KOPT-K1 (cell line): ENCODE data around the gene GABRB3.
A peak's percentile ranks its signal among the peaks of the same experiment; 100 is the strongest.

Experiments used
- H3K27ac ChIP-seq: fragments of 200-600 bp; sonication (generic); 2 replicates; pipeline ENCODE4 v1.5.1; 2016; ENCODE audit warnings: antibody characterized with exemption, mild to moderate bottlenecking, low read depth, low read length; ENCODE audit not compliant: poor library complexity, severe bottlenecking
- H3K36me3 ChIP-seq: fragments of 200-600 bp; sonication (generic); 2 replicates; pipeline ENCODE4 v1.5.1; 2017; ENCODE audit warnings: antibody characterized with exemption, mild to moderate bottlenecking, low read length, moderate library complexity; ENCODE audit not compliant: insufficient read depth
- H3K9me3 ChIP-seq: fragments of 200-600 bp; sonication (generic); 2 replicates; pipeline ENCODE4 v1.5.1; 2017; ENCODE audit warnings: antibody characterized with exemption, low read length, mild to moderate bottlenecking; ENCODE audit not compliant: insufficient read depth, poor library complexity, severe bottlenecking

Gene GABRB3

GRCh38 chr15:26766262-26766661 is 6.6 kb downstream of the GABRB3 start:
- H3K9me3 ChIP-seq, result no peaks in the 10 kb centered on the region
- no peak overlapping the region for H3K27ac ChIP-seq
- no peaks in the 10 kb centered on the region for H3K36me3 ChIP-seq

GRCh38 chr15:26759986-26760385 is 12.9 kb downstream of the GABRB3 start:
- Histone ChIP-seq H3K27ac (no peak overlapping the region), H3K36me3 (no peaks in the 10 kb centered on the region), H3K9me3 (no peaks in the 10 kb centered on the region)

GRCh38 chr15:26758079-26758478 is 14.8 kb downstream of the GABRB3 start:
- Histone ChIP-seq H3K36me3 (no peaks in the 10 kb centered on the region), H3K9me3 (no peaks in the 10 kb centered on the region), H3K27ac (no peak overlapping the region)

DNA sequence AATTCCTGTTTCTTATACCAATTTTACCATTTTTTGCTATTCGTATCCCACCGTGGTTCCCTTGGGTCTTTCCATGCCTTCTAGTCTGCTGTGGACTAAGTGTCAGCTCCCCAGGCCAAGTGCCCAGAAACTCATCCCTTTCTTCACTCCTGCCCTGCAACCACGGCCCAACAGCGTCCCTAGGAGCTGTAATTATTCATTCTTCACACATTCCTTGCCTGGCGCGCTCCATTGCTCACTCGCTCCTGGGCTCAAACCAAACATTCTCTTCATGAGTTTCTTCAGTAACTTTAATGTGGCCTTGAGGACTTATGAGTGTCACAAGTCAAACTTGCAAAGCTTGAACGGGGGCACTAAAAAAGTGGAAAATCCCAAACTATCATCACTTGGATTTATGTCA is 15.7 kb downstream of the GABRB3 start:
- Histone ChIP-seq H3K27ac (no peak overlapping the region), H3K9me3 (no peaks in the 10 kb centered on the region), H3K36me3 (no peaks in the 10 kb centered on the region)

DNA sequence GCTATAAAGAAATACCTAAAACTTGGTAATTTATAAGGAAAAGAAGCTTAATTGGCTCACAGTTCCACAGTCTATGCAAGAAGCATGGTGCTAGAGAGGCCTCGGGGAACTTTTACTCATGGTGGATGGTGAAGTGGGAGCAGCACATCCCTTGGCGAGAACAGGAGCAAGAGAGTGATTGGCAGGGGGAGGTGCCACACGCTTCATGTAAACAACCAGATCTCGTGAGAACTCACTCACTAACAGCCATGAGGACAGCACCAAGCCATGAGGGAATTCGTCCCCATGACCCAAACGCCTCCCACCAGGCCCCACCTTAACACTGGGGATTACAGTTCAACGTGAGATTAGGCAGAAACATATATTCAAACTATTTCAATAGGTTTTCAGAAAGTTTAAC is 28.0 kb downstream of the GABRB3 start:
- Histone ChIP-seq H3K9me3 (no peaks in the 10 kb centered on the region), H3K36me3 (no peaks in the 10 kb centered on the region), H3K27ac (no peak overlapping the region)

DNA sequence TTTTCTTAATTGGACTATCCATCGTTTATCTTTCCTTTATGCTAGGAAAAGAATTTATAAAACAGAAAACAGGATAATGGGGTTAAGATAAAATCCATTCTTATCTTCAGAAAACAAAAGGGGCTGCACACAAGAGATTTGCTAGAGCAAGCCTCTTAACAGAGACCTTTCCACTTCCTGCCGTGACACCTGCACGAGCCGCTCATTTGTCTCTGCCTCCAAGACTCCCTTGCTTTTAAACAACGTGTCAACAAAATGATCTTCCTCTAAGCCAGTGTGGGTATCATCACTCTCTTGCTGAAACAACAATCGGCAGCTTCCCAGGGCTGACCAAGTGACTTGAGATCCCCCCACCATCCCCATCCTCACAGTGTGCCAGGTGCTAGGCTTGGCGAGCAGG is 33.1 kb downstream of the GABRB3 start:
- H3K27ac ChIP-seq, result peak overlapping the region; percentile 76
- no peaks in the 10 kb centered on the region for H3K9me3 ChIP-seq
- H3K36me3 ChIP-seq, result no peaks in the 10 kb centered on the region

GRCh38 chr15:26738996-26739395 is 33.9 kb downstream of the GABRB3 start:
- H3K27ac ChIP-seq, result peak overlapping the region; percentile 66

GRCh38 chr15:26736502-26737248 is 36.2 kb downstream of the GABRB3 start:
- Histone ChIP-seq H3K27ac (peak overlapping the region; percentile 66), H3K36me3 (no peaks in the 10 kb centered on the region), H3K9me3 (peaks cover 8% of the 10 kb centered on the region)

More at GRCh38 chr15:26738996-26739395, 33.9 kb downstream of the GABRB3 start:
- Histone ChIP-seq H3K36me3 (no peaks in the 10 kb centered on the region), H3K9me3 (no peaks in the 10 kb centered on the region)

DNA sequence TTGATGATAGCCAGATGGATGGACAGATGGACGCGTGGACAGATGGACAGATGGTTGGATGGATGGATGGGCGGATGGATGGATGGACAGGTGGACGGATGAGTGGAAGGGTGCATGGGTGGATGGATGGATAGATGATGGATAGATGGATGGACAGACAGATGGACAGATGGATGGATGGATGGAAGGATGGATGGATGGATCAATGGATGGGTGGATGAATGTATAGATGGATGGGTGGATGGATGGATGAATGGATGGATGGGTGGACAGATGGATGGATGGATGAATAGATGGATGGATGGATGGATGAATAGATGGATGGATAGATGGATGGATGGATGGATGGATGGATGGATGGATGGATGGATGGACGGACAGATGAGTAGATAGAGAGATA is 40.9 kb downstream of the GABRB3 start:
- Histone ChIP-seq H3K9me3 (peaks cover 8% of the 10 kb centered on the region), H3K36me3 (no peaks in the 10 kb centered on the region), H3K27ac (no peak overlapping the region)

- H3K9me3 ChIP-seq, result peaks cover 8% of the 10 kb centered on the region
- H3K36me3 ChIP-seq, result no peaks in the 10 kb centered on the region
- no peak overlapping the region for H3K27ac ChIP-seq
These were observed 43.3 kb downstream of the GABRB3 start for GRCh38 chr15:26729581-26729980.

- H3K9me3 ChIP-seq, result peaks cover 8% of the 10 kb centered on the region
- H3K36me3 ChIP-seq, result no peaks in the 10 kb centered on the region
- H3K27ac ChIP-seq, result no peak overlapping the region
These were observed 43.8 kb downstream of the GABRB3 start for GRCh38 chr15:26729030-26729429.

DNA sequence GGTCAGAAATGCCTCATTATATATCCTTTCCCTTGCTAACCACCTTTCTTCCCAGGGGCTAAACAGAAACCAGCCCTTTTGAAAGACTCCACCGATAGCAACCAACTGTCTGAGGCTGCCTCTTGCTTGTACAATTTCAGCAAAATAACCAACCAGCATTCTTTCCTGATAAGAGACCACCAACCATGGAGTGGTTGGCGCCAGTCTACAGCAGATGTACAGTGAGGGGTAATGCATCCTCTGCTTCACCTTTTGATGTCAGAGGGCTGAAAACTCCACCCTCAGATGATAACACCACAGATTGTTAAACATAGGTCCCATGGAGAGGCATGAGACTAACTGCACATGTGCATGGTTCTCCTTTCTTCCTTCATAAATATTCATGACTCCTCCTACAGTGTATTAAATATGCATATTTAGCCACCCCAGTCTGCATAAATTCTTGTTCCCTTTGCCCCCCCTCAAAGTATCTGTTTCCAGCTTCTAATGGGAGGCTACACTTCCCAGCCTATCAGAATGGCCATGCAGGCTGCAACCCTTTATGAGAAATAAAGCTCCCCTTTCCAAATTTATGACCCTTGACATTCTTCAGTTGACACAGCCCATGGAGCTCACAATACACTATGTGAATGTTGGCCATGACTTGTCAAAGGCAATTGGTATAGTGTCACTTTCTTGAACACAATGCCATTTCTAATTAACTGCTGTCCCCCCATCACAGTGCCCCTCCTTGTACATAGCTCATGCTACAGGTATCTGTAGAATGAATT is 48.3 kb downstream of the GABRB3 start:
- Histone ChIP-seq H3K27ac (peak overlapping the region; percentile 52), H3K36me3 (no peaks in the 10 kb centered on the region), H3K9me3 (no peaks in the 10 kb centered on the region)

DNA sequence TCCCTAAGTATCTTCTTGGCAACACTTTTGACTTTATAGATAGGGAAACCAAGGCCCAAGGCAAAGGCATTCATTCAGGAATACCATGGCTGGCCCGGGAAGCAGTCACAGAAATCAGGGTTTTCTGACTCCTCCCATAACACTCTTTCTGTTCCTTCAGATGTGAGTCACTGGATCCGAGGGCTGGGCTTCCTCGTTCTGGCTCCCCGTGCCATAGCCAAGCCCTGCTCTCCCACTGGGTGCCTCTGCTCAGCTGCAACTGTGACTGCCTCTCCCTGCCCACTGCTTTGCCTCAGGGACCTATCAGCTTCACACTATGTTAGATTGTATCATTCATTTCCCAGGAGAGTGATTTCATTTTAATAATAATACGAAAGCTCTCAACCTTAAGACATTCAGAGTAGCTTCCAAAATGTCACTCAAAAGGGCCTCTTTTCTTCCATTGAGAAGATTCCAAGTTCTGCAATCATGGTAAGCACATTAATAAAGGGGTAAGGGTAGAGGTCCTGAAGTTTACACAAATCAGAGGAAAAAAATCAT is 50.2 kb downstream of the GABRB3 start:
- H3K9me3 ChIP-seq, result no peaks in the 10 kb centered on the region
- H3K27ac ChIP-seq, result no peak overlapping the region
- H3K36me3 ChIP-seq, result no peaks in the 10 kb centered on the region

GRCh38 chr15:26721232-26721967 is 51.5 kb downstream of the GABRB3 start:
- Histone ChIP-seq H3K36me3 (no peaks in the 10 kb centered on the region), H3K9me3 (no peaks in the 10 kb centered on the region), H3K27ac (no peak overlapping the region)

DNA sequence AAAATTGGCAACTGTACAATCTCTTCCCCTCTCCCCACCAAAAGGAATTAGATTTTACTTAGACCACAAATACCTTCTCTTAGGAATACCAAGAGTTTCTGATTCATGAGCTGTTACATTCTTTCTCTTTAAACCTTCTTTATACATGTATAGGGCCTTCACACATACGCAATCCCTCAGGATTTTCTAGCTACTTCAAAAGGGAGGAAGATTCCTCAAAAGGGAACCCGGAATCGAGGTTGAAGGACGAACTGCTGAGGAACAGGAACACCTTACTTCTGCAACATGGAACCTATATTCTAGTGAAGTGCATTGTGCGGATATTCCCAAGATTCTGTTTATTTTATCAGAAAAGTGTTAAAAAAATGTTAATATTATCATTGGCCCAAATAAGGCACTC is 52.3 kb downstream of the GABRB3 start:
- no peaks in the 10 kb centered on the region for H3K36me3 ChIP-seq
- no peak overlapping the region for H3K27ac ChIP-seq
- no peaks in the 10 kb centered on the region for H3K9me3 ChIP-seq
